ENCODE data around the gene DHRS13. TPM values are rescaled to one million over a fixed set of nuclear protein-coding genes. Genes with fewer than 3 reads are reported as not detected.

The DHRS13 gene
- total and polyA plus RNA-seq, 2 experiments from 2014 or later, result 35.4 to 40.9 TPM

DNA sequence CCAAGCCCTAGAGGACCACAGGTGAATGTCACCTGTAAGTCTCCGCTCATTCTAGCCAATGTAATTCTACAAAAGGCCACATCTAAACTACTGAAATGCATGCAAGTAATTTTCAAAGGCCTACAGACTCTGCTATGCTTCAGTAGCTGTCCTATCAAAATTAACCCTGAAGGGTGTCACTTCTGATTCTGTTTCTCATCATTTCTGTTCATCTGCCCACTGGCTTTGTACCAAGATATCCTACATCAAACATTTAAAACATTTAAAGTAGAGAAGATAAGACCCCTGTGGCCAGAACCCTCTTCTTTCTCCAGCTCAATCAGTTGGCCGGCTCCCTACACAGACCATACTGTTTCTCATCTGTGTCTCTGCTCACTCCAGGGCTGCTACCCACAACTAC lies 26.9 kb upstream of the DHRS13 start:
- TF ChIP-seq, protein P1, sequence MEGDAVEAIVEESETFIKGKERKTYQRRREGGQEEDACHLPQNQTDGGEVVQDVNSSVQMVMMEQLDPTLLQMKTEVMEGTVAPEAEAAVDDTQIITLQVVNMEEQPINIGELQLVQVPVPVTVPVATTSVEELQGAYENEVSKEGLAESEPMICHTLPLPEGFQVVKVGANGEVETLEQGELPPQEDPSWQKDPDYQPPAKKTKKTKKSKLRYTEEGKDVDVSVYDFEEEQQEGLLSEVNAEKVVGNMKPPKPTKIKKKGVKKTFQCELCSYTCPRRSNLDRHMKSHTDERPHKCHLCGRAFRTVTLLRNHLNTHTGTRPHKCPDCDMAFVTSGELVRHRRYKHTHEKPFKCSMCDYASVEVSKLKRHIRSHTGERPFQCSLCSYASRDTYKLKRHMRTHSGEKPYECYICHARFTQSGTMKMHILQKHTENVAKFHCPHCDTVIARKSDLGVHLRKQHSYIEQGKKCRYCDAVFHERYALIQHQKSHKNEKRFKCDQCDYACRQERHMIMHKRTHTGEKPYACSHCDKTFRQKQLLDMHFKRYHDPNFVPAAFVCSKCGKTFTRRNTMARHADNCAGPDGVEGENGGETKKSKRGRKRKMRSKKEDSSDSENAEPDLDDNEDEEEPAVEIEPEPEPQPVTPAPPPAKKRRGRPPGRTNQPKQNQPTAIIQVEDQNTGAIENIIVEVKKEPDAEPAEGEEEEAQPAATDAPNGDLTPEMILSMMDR (IDR thresholded peaks at IDR 0.05; ENCODE audit: low read depth, low read length), result no peak
- H3K36me3 ChIP-seq, result no peaks in the 10 kb centered on the region
- H3K4me1 ChIP-seq (ENCODE audit: low read depth), result no peaks in the 10 kb centered on the region
- H3K27me3 ChIP-seq, result no peaks in the 10 kb centered on the region
- no peak for DNase-seq (ENCODE audit: low read depth in 1 of 2, low spot score in 1 of 2)
- H3K27ac ChIP-seq, result peak overlapping the region; percentile 35
- H3K4me3 ChIP-seq, result no peak overlapping the region
- no peaks in the 10 kb centered on the region for H3K9me3 ChIP-seq (ENCODE audit: low read depth)

DNA sequence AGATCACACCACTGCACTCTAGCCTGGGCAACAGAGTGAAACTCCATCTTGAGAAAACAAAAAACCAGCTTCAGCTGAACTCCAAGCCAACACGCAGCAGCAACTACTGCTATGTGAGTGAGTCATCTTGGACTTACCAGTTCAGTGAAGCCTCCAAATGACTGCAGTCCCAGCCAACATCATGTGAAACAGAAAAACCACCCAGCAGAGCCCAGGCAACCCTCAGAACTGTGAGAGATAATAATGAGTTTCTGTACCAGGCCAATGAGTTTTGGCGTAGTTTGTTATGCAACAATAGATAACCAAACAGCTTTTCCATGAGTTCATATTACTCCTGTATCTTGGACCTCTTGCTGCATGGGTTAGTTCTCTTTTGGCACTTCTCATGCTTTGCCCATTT lies 25.2 kb upstream of the DHRS13 start:
- DNase-seq (ENCODE audit: low read depth in 1 of 2, low spot score in 1 of 2), result no peak
- Histone ChIP-seq H3K27ac (no peak overlapping the region), H3K36me3 (peaks cover 7% of the 10 kb centered on the region), H3K27me3 (no peaks in the 10 kb centered on the region), H3K4me3 (no peak overlapping the region), H3K4me1 (ENCODE audit: low read depth) (no peaks in the 10 kb centered on the region), H3K9me3 (ENCODE audit: low read depth) (no peaks in the 10 kb centered on the region)
- TF ChIP-seq, protein P1 (IDR thresholded peaks at IDR 0.05; ENCODE audit: low read depth, low read length), result no peak

DNA sequence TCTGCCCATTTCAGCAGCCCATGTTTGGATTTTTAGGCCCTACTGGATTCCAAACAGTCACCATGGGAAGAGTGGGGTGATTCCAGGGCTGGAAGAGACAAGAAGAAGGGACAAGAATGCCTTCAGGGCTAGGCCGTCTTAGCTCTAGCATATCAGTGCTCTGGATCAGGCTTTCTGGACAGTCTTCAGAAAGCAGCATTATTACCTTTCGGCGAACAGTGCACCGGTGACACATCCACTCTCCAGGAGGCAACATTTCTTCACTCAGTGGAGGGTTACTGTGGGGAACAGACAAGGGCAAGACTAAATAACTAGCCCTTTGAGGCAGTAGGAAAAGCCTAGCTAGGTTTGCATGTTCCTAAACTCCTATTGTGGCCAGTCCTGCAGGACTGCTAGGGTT lies 23.9 kb upstream of the DHRS13 start:
- H3K36me3 ChIP-seq, result peaks cover 20% of the 10 kb centered on the region
- TF ChIP-seq, protein P1 (IDR thresholded peaks at IDR 0.05; ENCODE audit: low read depth, low read length), result no peak

DNA sequence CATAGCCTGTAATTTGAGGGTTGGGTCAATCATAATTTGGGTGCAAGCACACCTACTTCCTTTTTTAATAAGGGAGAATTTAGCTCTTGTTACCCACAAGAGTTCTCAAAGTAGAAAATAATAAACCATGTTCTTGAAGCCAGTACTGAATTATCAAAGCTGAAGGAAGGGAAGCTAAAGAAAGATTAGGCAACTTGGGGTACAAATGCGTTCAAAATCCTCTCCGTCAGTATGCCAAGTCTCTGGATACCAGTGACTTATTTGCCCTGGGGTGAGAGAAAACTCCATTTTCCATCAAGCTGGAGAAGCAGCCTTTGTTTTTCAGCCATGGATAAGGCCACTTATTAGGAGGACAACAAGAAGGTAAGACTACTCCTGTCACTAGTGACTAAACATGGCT lies 23.5 kb upstream of the DHRS13 start:
- H3K9me3 ChIP-seq (ENCODE audit: low read depth), result no peaks in the 10 kb centered on the region
- H3K4me1 ChIP-seq (ENCODE audit: low read depth), result no peaks in the 10 kb centered on the region
- H3K36me3 ChIP-seq, result peaks cover 24% of the 10 kb centered on the region
- H3K27ac ChIP-seq, result peak overlapping the region; percentile 9
- no peak overlapping the region for H3K4me3 ChIP-seq
- TF ChIP-seq, protein P1 (IDR thresholded peaks at IDR 0.05; ENCODE audit: low read depth, low read length), result no peak
- no peaks in the 10 kb centered on the region for H3K27me3 ChIP-seq
- no peak for DNase-seq (ENCODE audit: low read depth in 1 of 2, low spot score in 1 of 2)

More for the DNA sequence above, 23.9 kb upstream of the DHRS13 start:
- no peaks in the 10 kb centered on the region for H3K27me3 ChIP-seq
- DNase-seq (ENCODE audit: low read depth in 1 of 2, low spot score in 1 of 2), result no peak
- no peaks in the 10 kb centered on the region for H3K4me1 ChIP-seq (ENCODE audit: low read depth)
- no peaks in the 10 kb centered on the region for H3K9me3 ChIP-seq (ENCODE audit: low read depth)
- peak overlapping the region; percentile 9 for H3K27ac ChIP-seq
- H3K4me3 ChIP-seq, result no peak overlapping the region

DNA sequence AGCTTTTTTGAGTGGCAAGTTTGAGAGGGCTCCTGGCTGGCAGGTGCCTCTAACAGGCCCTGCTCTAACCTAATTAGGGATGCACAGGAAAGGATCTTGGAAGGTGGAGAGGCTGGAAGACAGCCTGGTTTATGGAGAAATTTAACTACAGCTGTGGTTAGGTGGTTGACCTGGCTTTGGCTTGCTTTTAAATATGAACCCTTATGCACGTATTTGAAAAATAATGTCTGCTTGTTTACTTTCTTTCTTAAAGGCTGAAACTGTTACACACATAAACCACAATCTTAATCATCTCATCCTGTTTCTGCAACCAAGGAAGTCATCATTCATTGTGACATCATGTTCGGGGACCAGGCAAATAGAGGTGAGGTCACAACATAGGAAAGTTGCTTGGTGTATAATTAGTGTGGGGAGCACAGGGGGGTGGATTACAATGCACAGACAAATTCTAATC lies 23.1 kb upstream of the DHRS13 start:
- TF ChIP-seq, protein P1 (IDR thresholded peaks at IDR 0.05; ENCODE audit: low read depth, low read length), result no peak
- no peak overlapping the region for H3K4me3 ChIP-seq
- no peaks in the 10 kb centered on the region for H3K27me3 ChIP-seq
- peak in 1 of 2 donors; percentile 83 for DNase-seq (ENCODE audit: low read depth in 1 of 2, low spot score in 1 of 2)
- H3K9me3 ChIP-seq (ENCODE audit: low read depth), result no peaks in the 10 kb centered on the region
- peaks cover 28% of the 10 kb centered on the region for H3K36me3 ChIP-seq
- no peak overlapping the region for H3K27ac ChIP-seq
- no peaks in the 10 kb centered on the region for H3K4me1 ChIP-seq (ENCODE audit: low read depth)

DNA sequence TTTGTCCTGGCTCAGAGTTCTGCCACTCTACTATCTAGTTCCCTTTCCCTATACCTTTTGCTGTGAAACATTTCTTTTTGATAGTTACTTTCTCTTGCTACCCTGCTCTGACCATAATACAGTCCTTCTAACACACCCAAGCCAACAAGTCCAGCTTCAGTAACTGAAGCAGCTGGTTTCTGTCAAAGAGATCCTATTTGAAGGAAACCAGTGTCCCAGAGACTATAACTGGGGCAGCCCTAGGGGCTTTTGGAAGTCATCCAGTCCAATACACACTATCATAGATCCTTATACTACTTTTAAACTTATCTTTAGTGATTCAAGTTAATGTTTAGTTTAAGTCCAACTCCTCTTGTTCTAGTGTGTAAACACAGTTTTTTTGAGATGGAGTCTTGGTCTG lies 17.3 kb upstream of the DHRS13 start:
- no peaks in the 10 kb centered on the region for H3K4me1 ChIP-seq (ENCODE audit: low read depth)
- H3K4me3 ChIP-seq, result no peak overlapping the region
- H3K9me3 ChIP-seq (ENCODE audit: low read depth), result no peaks in the 10 kb centered on the region
- DNase-seq (ENCODE audit: low read depth in 1 of 2, low spot score in 1 of 2), result no peak
- TF ChIP-seq, protein P1 (IDR thresholded peaks at IDR 0.05; ENCODE audit: low read depth, low read length), result no peak
- no peak overlapping the region for H3K27ac ChIP-seq
- H3K36me3 ChIP-seq, result peaks cover 79% of the 10 kb centered on the region
- H3K27me3 ChIP-seq, result no peaks in the 10 kb centered on the region

Data from cardiac muscle cell (in vitro differentiated cells and primary cell).